HCT116 (cell line): ENCODE data around the gene LCK. TPM values are rescaled to one million over a fixed set of nuclear protein-coding genes. Genes with fewer than 3 reads are reported as not detected.

ENCODE experiments used
- ATAC-seq: fragments of 200-7000 bp; cut with Tn5 transposase; 2 replicates; pipeline ENCODE4 v1.9.1; 2020; ENCODE audit warnings: mild to moderate bottlenecking, moderate library complexity
- BruUV-seq: library from RNA; stranded (reverse); fragments of 400-500 nt; replicated peaks from 2 replicates; lab custom pipeline; 2021; lab: Mats Ljungman, UMichigan
- CTCF ChIA-PET: fragments of 300-600 bp; sonication (Branson Sonifier 250); formaldehyde crosslinking; loops from one replicate; lab custom pipeline; 2021; ENCODE audit warnings: antibody characterized with exemption; lab: Charles Lee
- POLR2A ChIA-PET: fragments of 300-600, 350-600 bp; sonication (Branson Sonifier 250); formaldehyde crosslinking; loops from one replicate; lab custom pipeline; 2021; ENCODE audit warnings: antibody characterized with exemption; lab: Charles Lee
- RAD21 ChIA-PET, 2 experiments: fragments of 300-600 bp; sonication (Branson Sonifier 250); formaldehyde crosslinking; loops; one replicate each; lab custom pipeline; 2023; ENCODE audit warnings: low total read pairs in 2 of 2; ENCODE audit not compliant: uncharacterized antibody in 2 of 2, unreplicated experiment in 2 of 2, low non-redundant PET in 1 of 2; lab: Charles Lee
- DNase-seq: peaks from one replicate; pipeline ENCODE4 v3.0.0-alpha.2; 2010; ENCODE audit warnings: low read depth, low spot score
- H2AFZ ChIP-seq: fragments of 200-600 bp; shearing (Covaris generic), sonication (generic); 2 replicates; pipeline ENCODE4 v1.6.1; 2017; ENCODE audit warnings: low read depth, mixed run types, mixed read lengths, antibody characterized with exemption, low read length; ENCODE audit not compliant: poor library complexity, severe bottlenecking
- H3K27ac ChIP-seq: 2 replicates; pipeline ENCODE4 v1.5.1; 2012; ENCODE audit warnings: low read depth, low read length
- H3K27me3 ChIP-seq: fragments of 200-600 bp; sonication (generic); 2 replicates; pipeline ENCODE4 v1.6.1; 2016; ENCODE audit warnings: mixed run types, low read length, mixed read lengths; ENCODE audit not compliant: insufficient read depth
- H3K36me3 ChIP-seq, 2 experiments: fragments of 200-500 bp in 1 of 2; fragments of 200-600 bp in 1 of 2; sonication (Bioruptor generic) in 1 of 2; sonication (generic) in 1 of 2; 2 replicates each; pipeline versions ENCODE4 v1.5.1 to v1.6.1; 2014 to 2016; ENCODE audit warnings: low read length in 2 of 2, inconsistent platforms in 1 of 2, mixed read lengths in 1 of 2, mixed run types in 1 of 2; ENCODE audit not compliant: insufficient read depth in 2 of 2, control insufficient read depth in 1 of 2
- H3K4me1 ChIP-seq, 2 experiments: fragments of 200-600 bp in 1 of 2; sonication (generic) in 1 of 2; 2 replicates each; pipeline versions ENCODE4 v1.5.1 to v1.6.1; 2012 to 2017; ENCODE audit warnings: low read length in 2 of 2, inconsistent platforms in 1 of 2, mild to moderate bottlenecking in 1 of 2, mixed read lengths in 1 of 2, mixed run types in 1 of 2, moderate library complexity in 1 of 2; ENCODE audit not compliant: insufficient read depth in 2 of 2, control insufficient read depth in 1 of 2
- H3K4me2 ChIP-seq: fragments of 200-600 bp; sonication (generic); 2 replicates; pipeline ENCODE4 v1.6.1; 2017; ENCODE audit warnings: mixed run types, low read length, mixed read lengths
- H3K4me3 ChIP-seq, 2 experiments: fragments of 200-600 bp in 1 of 2; sonication (generic) in 1 of 2; replicated peaks in 1 of 2; 2 replicates each; pipeline ENCODE4 v1.5.1; 2011 to 2016; ENCODE audit warnings: low read length in 2 of 2, control low read depth in 1 of 2, low read depth in 1 of 2, mild to moderate bottlenecking in 1 of 2, mixed read lengths in 1 of 2, mixed run types in 1 of 2
- H3K79me2 ChIP-seq: fragments of 200-600 bp; sonication (generic); 2 replicates; pipeline ENCODE4 v1.6.1; 2017; ENCODE audit warnings: mild to moderate bottlenecking, mixed run types, low read length, moderate library complexity, mixed read lengths; ENCODE audit not compliant: insufficient read depth
- H3K9ac ChIP-seq: fragments of 200-600 bp; sonication (generic); 2 replicates; pipeline ENCODE4 v1.6.1; 2016; ENCODE audit warnings: low read length, mixed read lengths
- H3K9me2 ChIP-seq: fragments of 200-600 bp; sonication (generic), shearing (Covaris generic); 2 replicates; pipeline ENCODE4 v1.6.1; 2017; ENCODE audit warnings: mixed run types, mild to moderate bottlenecking, moderate library complexity; ENCODE audit not compliant: insufficient read depth
- H3K9me3 ChIP-seq, 2 experiments: fragments of 200-500 bp in 1 of 2; fragments of 200-600 bp in 1 of 2; sonication (Bioruptor generic) in 1 of 2; sonication (generic) in 1 of 2; 2 replicates each; pipeline ENCODE4 v1.6.1; 2014 to 2017; ENCODE audit warnings: low read length in 2 of 2, mixed read lengths in 2 of 2, inconsistent platforms in 1 of 2, low read depth in 1 of 2, mild to moderate bottlenecking in 1 of 2, mixed run types in 1 of 2, moderate library complexity in 1 of 2; ENCODE audit not compliant: control insufficient read depth in 1 of 2, insufficient read depth in 1 of 2
- H4K20me1 ChIP-seq: fragments of 200-600 bp; sonication (generic), shearing (Covaris generic); 2 replicates; pipeline ENCODE4 v1.6.1; 2017; ENCODE audit warnings: mixed run types, mild to moderate bottlenecking, moderate library complexity; ENCODE audit not compliant: insufficient read depth
- CBX3 ChIP-seq: IDR thresholded peaks from 2 replicates; pipeline ENCODE4 v1.6.1; 2012; ENCODE audit warnings: low read depth
- EGR1 ChIP-seq: IDR thresholded peaks from 2 replicates; pipeline ENCODE4 v1.6.1; 2012; ENCODE audit warnings: low read depth
- EZH2 ChIP-seq: fragments of 200-600 bp; sonication (generic); IDR thresholded peaks from 2 replicates; pipeline ENCODE4 v1.6.1; 2017; ENCODE audit warnings: antibody characterized with exemption, mixed run types
- JUND ChIP-seq: IDR thresholded peaks from 2 replicates; pipeline ENCODE4 v1.6.1; 2012
- POLR2AphosphoS5 ChIP-seq: IDR thresholded peaks from 2 replicates; pipeline ENCODE4 v1.6.1; 2011; ENCODE audit warnings: mild to moderate bottlenecking, low read depth, low read length, moderate library complexity
- RAD21 ChIP-seq: IDR thresholded peaks from 2 replicates; pipeline ENCODE4 v1.6.1; 2012; ENCODE audit warnings: low read depth, mild to moderate bottlenecking
- SIN3A ChIP-seq: IDR thresholded peaks from 2 replicates; pipeline ENCODE4 v1.6.1; 2012; ENCODE audit warnings: low read depth
- SP1 ChIP-seq: IDR thresholded peaks from 2 replicates; pipeline ENCODE4 v1.6.1; 2012; ENCODE audit warnings: low read depth
- SRF ChIP-seq: IDR thresholded peaks from 2 replicates; pipeline ENCODE4 v1.6.1; 2012; ENCODE audit warnings: low read depth
- TCF7L2 ChIP-seq: IDR thresholded peaks from 2 replicates; pipeline ENCODE4 v1.7.0; 2011; ENCODE audit warnings: borderline replicate concordance, inconsistent platforms; ENCODE audit not compliant: insufficient read depth, insufficient read length; ENCODE audit errors: extremely low read depth
- YY1 ChIP-seq: IDR thresholded peaks from 2 replicates; pipeline ENCODE4 v1.6.1; 2011; ENCODE audit warnings: low read length, low read depth, moderate library complexity, mild to moderate bottlenecking; ENCODE audit not compliant: insufficient replicate concordance; ENCODE audit errors: extremely low read depth
- ZBTB33 ChIP-seq: IDR thresholded peaks from 2 replicates; pipeline ENCODE4 v1.6.1; 2011; ENCODE audit warnings: mild to moderate bottlenecking, low read length, moderate library complexity; ENCODE audit not compliant: insufficient replicate concordance; ENCODE audit errors: extremely low read depth
- ZNF274 ChIP-seq: fragments of 200-500 bp; sonication (Bioruptor generic); IDR thresholded peaks from 2 replicates; pipeline ENCODE4 v1.6.1; 2014; ENCODE audit warnings: mild to moderate bottlenecking, low read depth, low read length, inconsistent platforms
- intact Hi-C: fragments of 100-400 bp; cut with micrococcal nuclease; formaldehyde crosslinking; loops from 2 replicates; pipeline ENCODE4 v1.10.0; 2022
- total RNA-seq: library from RNA; stranded (reverse); gene quantifications from one replicate; pipeline ENCODE4 v1.2.1, GENCODE V29; 2021; ENCODE audit not compliant: unreplicated experiment
- TF ChIP-seq, protein P1 (sequence below): IDR thresholded peaks from 2 replicates; pipeline ENCODE4 v1.6.1; 2012; ENCODE audit warnings: low read depth
- TF ChIP-seq, protein P2 (sequence below): IDR thresholded peaks from 2 replicates; pipeline ENCODE4 v1.6.1; 2012
- TF ChIP-seq, protein P3 (sequence below), 3 experiments: fragments of 200-600 bp in 1 of 3; sonication (generic) in 1 of 3; IDR thresholded peaks in 2 of 3; conservative IDR thresholded peaks in 1 of 3; 2 replicates each; pipeline ENCODE4 v1.5.1; 2012 to 2017; ENCODE audit warnings: low read depth in 2 of 3, low read length in 2 of 3, antibody characterized with exemption in 1 of 3, borderline replicate concordance in 1 of 3, control low read depth in 1 of 3, mild to moderate bottlenecking in 1 of 3, mixed read lengths in 1 of 3, mixed run types in 1 of 3, moderate library complexity in 1 of 3; ENCODE audit not compliant: insufficient read depth in 1 of 3

LCK gene
- total RNA-seq, 1 experiment from 2014 or later = 0.79 TPM

GRCh38 chr1:32231843-32232432, 19.1 kb upstream of the LCK start:
- H3K9me2 ChIP-seq = no peaks in the 10 kb centered on the region
- H3K79me2 ChIP-seq = peaks cover 15% of the 10 kb centered on the region
- ATAC-seq (peak; percentile 21; the same call in 1 of the 2 replicates), DNase-seq (no peak)
- no peak overlapping the region for H3K9ac ChIP-seq
- RAD21 ChIA-PET = no interaction called here
- no peaks in the 10 kb centered on the region for H3K27me3 ChIP-seq
- no peak overlapping the region for H2AFZ ChIP-seq
- no peak overlapping the region for H3K4me3 ChIP-seq
- peaks cover 32 to 33% of the 10 kb centered on the region in 2 experiments for H3K36me3 ChIP-seq
- no peaks in the 10 kb centered on the region for H3K9me3 ChIP-seq
- CTCF ChIA-PET = interaction anchor here (0.8 kb wide), 1 partner anchor 16 kb away, joined by 3 read pairs; no protein-coding TSS in a partner anchor
- BruUV-seq = no TSS peak
- H3K27ac ChIP-seq = peak overlapping the region; percentile 7; the same call in 1 of the 2 replicates
- no peak overlapping the region for H3K4me2 ChIP-seq
- H3K4me1 ChIP-seq = peaks cover 5 to 12% of the 10 kb centered on the region in 2 experiments
- intact Hi-C loops = no loop called here
- POLR2A ChIA-PET = no interaction called here
- TF ChIP-seq SRF = no peak
- TF ChIP-seq EGR1 = no peak
- TF ChIP-seq, protein P1, sequence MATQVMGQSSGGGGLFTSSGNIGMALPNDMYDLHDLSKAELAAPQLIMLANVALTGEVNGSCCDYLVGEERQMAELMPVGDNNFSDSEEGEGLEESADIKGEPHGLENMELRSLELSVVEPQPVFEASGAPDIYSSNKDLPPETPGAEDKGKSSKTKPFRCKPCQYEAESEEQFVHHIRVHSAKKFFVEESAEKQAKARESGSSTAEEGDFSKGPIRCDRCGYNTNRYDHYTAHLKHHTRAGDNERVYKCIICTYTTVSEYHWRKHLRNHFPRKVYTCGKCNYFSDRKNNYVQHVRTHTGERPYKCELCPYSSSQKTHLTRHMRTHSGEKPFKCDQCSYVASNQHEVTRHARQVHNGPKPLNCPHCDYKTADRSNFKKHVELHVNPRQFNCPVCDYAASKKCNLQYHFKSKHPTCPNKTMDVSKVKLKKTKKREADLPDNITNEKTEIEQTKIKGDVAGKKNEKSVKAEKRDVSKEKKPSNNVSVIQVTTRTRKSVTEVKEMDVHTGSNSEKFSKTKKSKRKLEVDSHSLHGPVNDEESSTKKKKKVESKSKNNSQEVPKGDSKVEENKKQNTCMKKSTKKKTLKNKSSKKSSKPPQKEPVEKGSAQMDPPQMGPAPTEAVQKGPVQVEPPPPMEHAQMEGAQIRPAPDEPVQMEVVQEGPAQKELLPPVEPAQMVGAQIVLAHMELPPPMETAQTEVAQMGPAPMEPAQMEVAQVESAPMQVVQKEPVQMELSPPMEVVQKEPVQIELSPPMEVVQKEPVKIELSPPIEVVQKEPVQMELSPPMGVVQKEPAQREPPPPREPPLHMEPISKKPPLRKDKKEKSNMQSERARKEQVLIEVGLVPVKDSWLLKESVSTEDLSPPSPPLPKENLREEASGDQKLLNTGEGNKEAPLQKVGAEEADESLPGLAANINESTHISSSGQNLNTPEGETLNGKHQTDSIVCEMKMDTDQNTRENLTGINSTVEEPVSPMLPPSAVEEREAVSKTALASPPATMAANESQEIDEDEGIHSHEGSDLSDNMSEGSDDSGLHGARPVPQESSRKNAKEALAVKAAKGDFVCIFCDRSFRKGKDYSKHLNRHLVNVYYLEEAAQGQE = no peak
- no peak for TF ChIP-seq JUND
- no peak for TF ChIP-seq EZH2
- TF ChIP-seq SIN3A = no peak
- no peak for TF ChIP-seq CBX3
- no peak for TF ChIP-seq POLR2AphosphoS5
- TF ChIP-seq, protein P2, sequence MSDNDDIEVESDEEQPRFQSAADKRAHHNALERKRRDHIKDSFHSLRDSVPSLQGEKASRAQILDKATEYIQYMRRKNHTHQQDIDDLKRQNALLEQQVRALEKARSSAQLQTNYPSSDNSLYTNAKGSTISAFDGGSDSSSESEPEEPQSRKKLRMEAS = no peak
- TF ChIP-seq, protein P3, sequence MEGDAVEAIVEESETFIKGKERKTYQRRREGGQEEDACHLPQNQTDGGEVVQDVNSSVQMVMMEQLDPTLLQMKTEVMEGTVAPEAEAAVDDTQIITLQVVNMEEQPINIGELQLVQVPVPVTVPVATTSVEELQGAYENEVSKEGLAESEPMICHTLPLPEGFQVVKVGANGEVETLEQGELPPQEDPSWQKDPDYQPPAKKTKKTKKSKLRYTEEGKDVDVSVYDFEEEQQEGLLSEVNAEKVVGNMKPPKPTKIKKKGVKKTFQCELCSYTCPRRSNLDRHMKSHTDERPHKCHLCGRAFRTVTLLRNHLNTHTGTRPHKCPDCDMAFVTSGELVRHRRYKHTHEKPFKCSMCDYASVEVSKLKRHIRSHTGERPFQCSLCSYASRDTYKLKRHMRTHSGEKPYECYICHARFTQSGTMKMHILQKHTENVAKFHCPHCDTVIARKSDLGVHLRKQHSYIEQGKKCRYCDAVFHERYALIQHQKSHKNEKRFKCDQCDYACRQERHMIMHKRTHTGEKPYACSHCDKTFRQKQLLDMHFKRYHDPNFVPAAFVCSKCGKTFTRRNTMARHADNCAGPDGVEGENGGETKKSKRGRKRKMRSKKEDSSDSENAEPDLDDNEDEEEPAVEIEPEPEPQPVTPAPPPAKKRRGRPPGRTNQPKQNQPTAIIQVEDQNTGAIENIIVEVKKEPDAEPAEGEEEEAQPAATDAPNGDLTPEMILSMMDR (IDR thresholded peaks at IDR 0.05 in 2 of 3, conservative IDR thresholded peaks at IDR 0.05 in 1 of 3; ENCODE audit: borderline replicate concordance in 1 of 3, insufficient read depth in 1 of 3, low read depth in 2 of 3, low read length in 2 of 3) = no peak
- no peak for TF ChIP-seq ZNF274
- no peak for TF ChIP-seq YY1
- TF ChIP-seq RAD21 = no peak
- TF ChIP-seq TCF7L2 = no peak
- TF ChIP-seq SP1 = no peak
- TF ChIP-seq ZBTB33 = no peak
- no peaks in the 10 kb centered on the region for H4K20me1 ChIP-seq
